Uterus (tissue), 2 donors: ENCODE results near the gene DHRS4L2.

ENCODE experiments used
- POLR2A ChIP-seq, 2 donors: fragments of 450-650 bp; IDR thresholded peaks; one replicate each; pipeline ENCODE4 v1.6.1; 2016; ENCODE audit warnings: antibody characterized with exemption in 2 of 2, mild to moderate bottlenecking in 1 of 2, moderate library complexity in 1 of 2
- TF ChIP-seq, protein P1 (sequence below), 4 experiments: fragments of 200-600 bp in 2 of 4; fragments of 450-650 bp in 2 of 4; sonication (generic) in 2 of 4; IDR thresholded peaks; one replicate each; pipeline ENCODE4 v1.5.1; 2016 to 2019; ENCODE audit warnings: antibody characterized with exemption in 4 of 4, mild to moderate bottlenecking in 2 of 4, moderate library complexity in 1 of 4

DNA sequence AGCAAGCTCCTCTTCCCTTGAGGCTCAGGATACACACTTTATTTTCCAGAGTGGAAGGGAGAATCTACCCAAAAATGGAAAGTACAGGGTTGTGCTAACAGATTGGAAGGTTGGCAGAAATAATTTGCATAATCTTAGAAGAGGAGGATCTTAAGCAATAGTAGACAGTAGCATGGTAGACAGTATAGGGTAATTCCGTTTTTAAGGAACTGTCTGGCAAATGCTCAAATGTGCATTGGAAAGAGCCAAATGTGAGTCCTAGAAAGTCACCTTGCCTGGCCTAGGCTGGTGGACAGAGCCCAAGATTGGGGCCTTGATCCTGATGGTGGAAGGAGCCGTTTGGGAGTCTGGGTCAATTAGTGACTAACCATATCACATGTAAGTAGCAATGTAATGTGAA, 50.0 kb downstream of the DHRS4L2 start:
- TF ChIP-seq, protein P1, sequence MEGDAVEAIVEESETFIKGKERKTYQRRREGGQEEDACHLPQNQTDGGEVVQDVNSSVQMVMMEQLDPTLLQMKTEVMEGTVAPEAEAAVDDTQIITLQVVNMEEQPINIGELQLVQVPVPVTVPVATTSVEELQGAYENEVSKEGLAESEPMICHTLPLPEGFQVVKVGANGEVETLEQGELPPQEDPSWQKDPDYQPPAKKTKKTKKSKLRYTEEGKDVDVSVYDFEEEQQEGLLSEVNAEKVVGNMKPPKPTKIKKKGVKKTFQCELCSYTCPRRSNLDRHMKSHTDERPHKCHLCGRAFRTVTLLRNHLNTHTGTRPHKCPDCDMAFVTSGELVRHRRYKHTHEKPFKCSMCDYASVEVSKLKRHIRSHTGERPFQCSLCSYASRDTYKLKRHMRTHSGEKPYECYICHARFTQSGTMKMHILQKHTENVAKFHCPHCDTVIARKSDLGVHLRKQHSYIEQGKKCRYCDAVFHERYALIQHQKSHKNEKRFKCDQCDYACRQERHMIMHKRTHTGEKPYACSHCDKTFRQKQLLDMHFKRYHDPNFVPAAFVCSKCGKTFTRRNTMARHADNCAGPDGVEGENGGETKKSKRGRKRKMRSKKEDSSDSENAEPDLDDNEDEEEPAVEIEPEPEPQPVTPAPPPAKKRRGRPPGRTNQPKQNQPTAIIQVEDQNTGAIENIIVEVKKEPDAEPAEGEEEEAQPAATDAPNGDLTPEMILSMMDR (IDR thresholded peaks at IDR 0.05): no peak
- TF ChIP-seq POLR2A (IDR thresholded peaks at IDR 0.05): no peak
